Measurements from ENCODE around the gene ANXA6. TPM values are rescaled to one million over a fixed set of nuclear protein-coding genes. Genes with fewer than 3 reads are reported as not detected.

Gene ANXA6
- total RNA-seq, 1 donor from 2014 or later: 224 TPM

DNA sequence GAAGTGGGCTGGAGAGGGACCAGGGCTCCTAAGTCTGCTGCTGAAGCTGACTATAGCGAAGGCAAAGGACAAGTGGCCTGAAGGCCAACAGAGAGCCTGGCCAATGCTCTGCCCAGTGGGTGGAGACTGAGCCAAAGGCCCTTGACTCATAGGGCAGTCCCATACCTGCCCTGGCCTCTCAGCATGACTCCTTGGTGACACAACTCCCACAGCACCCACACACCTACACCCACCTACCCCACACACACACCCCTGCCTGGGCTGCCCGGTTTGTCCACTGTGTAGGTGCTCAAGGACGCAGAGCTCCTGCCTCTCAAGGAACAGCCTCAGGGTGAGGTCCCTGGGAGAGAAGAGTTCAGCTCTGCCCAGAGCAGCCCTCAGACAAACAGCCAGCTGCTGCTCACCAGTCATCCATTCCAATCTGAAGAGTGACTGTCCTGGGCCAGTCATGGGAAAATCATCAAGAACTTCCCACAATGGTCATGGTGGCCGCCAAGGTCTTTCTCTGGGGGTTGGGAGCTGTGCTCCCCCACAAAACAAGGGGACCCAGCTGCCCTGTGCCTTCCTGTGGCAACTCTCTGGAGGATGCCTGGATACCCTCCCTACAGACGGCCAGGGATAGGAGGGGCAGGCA, 81.8 kb downstream of the ANXA6 start:
- Mint-ChIP-seq H3K27me3 (ENCODE audit: unreplicated experiment) (peaks cover 13% of the 10 kb centered on the region), H3K4me1 (ENCODE audit: unreplicated experiment) (peaks cover 27% of the 10 kb centered on the region), H3K9me3 (ENCODE audit: unreplicated experiment) (no peaks in the 10 kb centered on the region), H3K36me3 (ENCODE audit: low read depth, unreplicated experiment) (peaks cover 22% of the 10 kb centered on the region), H3K4me3 (ENCODE audit: unreplicated experiment) (no peak overlapping the region), H3K27ac (ENCODE audit: unreplicated experiment) (peak overlapping the region; percentile 48)
- no peak for DNase-seq (ENCODE audit: low spot score)
- TF ChIP-seq, protein P1, sequence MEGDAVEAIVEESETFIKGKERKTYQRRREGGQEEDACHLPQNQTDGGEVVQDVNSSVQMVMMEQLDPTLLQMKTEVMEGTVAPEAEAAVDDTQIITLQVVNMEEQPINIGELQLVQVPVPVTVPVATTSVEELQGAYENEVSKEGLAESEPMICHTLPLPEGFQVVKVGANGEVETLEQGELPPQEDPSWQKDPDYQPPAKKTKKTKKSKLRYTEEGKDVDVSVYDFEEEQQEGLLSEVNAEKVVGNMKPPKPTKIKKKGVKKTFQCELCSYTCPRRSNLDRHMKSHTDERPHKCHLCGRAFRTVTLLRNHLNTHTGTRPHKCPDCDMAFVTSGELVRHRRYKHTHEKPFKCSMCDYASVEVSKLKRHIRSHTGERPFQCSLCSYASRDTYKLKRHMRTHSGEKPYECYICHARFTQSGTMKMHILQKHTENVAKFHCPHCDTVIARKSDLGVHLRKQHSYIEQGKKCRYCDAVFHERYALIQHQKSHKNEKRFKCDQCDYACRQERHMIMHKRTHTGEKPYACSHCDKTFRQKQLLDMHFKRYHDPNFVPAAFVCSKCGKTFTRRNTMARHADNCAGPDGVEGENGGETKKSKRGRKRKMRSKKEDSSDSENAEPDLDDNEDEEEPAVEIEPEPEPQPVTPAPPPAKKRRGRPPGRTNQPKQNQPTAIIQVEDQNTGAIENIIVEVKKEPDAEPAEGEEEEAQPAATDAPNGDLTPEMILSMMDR (IDR thresholded peaks at IDR 0.05; ENCODE audit: unreplicated experiment): no peak

GRCh38 chr5:151074557-151074956, 83.0 kb downstream of the ANXA6 start:
- Mint-ChIP-seq H3K27ac (ENCODE audit: unreplicated experiment) (no peak overlapping the region), H3K4me3 (ENCODE audit: unreplicated experiment) (no peak overlapping the region), H3K9me3 (ENCODE audit: unreplicated experiment) (no peaks in the 10 kb centered on the region), H3K36me3 (ENCODE audit: low read depth, unreplicated experiment) (peaks cover 27% of the 10 kb centered on the region), H3K27me3 (ENCODE audit: unreplicated experiment) (peaks cover 8% of the 10 kb centered on the region), H3K4me1 (ENCODE audit: unreplicated experiment) (peaks cover 26% of the 10 kb centered on the region)
- TF ChIP-seq, protein P1 (IDR thresholded peaks at IDR 0.05; ENCODE audit: unreplicated experiment): no peak
- DNase-seq (ENCODE audit: low spot score): no peak

GRCh38 chr5:151073280-151073679, 84.3 kb downstream of the ANXA6 start:
- Mint-ChIP-seq H3K27me3 (ENCODE audit: unreplicated experiment) (peaks cover 5% of the 10 kb centered on the region), H3K36me3 (ENCODE audit: low read depth, unreplicated experiment) (peaks cover 24% of the 10 kb centered on the region), H3K27ac (ENCODE audit: unreplicated experiment) (no peak overlapping the region), H3K4me1 (ENCODE audit: unreplicated experiment) (peaks cover 28% of the 10 kb centered on the region), H3K4me3 (ENCODE audit: unreplicated experiment) (no peak overlapping the region), H3K9me3 (ENCODE audit: unreplicated experiment) (no peaks in the 10 kb centered on the region)
- TF ChIP-seq, protein P1 (IDR thresholded peaks at IDR 0.05; ENCODE audit: unreplicated experiment): no peak
- DNase-seq (ENCODE audit: low spot score): no peak

GRCh38 chr5:151072630-151073025, 85.0 kb downstream of the ANXA6 start:
- H3K36me3 Mint-ChIP-seq (ENCODE audit: low read depth, unreplicated experiment): peaks cover 22% of the 10 kb centered on the region
- no peak overlapping the region for H3K27ac Mint-ChIP-seq (ENCODE audit: unreplicated experiment)
- H3K4me1 Mint-ChIP-seq (ENCODE audit: unreplicated experiment): peaks cover 32% of the 10 kb centered on the region
- H3K4me3 Mint-ChIP-seq (ENCODE audit: unreplicated experiment): no peak overlapping the region
- peaks cover 7% of the 10 kb centered on the region for H3K27me3 Mint-ChIP-seq (ENCODE audit: unreplicated experiment)
- no peaks in the 10 kb centered on the region for H3K9me3 Mint-ChIP-seq (ENCODE audit: unreplicated experiment)
- DNase-seq (ENCODE audit: low spot score): no peak
- TF ChIP-seq, protein P1 (IDR thresholded peaks at IDR 0.05; ENCODE audit: unreplicated experiment): no peak

GRCh38 chr5:151071848-151072629, 85.5 kb downstream of the ANXA6 start:
- Mint-ChIP-seq H3K36me3 (ENCODE audit: low read depth, unreplicated experiment) (peaks cover 24% of the 10 kb centered on the region), H3K27ac (ENCODE audit: unreplicated experiment) (peak overlapping the region; percentile 52), H3K4me1 (ENCODE audit: unreplicated experiment) (peaks cover 34% of the 10 kb centered on the region), H3K9me3 (ENCODE audit: unreplicated experiment) (no peaks in the 10 kb centered on the region), H3K27me3 (ENCODE audit: unreplicated experiment) (peaks cover 7% of the 10 kb centered on the region), H3K4me3 (ENCODE audit: unreplicated experiment) (no peak overlapping the region)
- TF ChIP-seq, protein P1 (IDR thresholded peaks at IDR 0.05; ENCODE audit: unreplicated experiment): no peak
- no peak for DNase-seq (ENCODE audit: low spot score)

All from endothelial cell (in vitro differentiated cells).